A673 (cell line): Measurements from ENCODE around the gene PLAC8.

Source experiments
- EZH2 ChIP-seq: fragments of 200-600 bp; sonication (generic); IDR thresholded peaks from 2 replicates; pipeline ENCODE4 v1.6.1; 2017; ENCODE audit warnings: borderline replicate concordance, low read depth, mild to moderate bottlenecking, mixed read lengths, antibody characterized with exemption, low read length; ENCODE audit not compliant: poor library complexity, severe bottlenecking
- TF ChIP-seq, protein P1 (sequence below): fragments of 300-800, 200-600 bp; sonication (generic); conservative IDR thresholded peaks from 2 replicates; pipeline ENCODE4 v1.5.1; 2017; ENCODE audit warnings: low read depth, mild to moderate bottlenecking, antibody characterized with exemption, low read length, moderate library complexity, mixed read lengths

DNA sequence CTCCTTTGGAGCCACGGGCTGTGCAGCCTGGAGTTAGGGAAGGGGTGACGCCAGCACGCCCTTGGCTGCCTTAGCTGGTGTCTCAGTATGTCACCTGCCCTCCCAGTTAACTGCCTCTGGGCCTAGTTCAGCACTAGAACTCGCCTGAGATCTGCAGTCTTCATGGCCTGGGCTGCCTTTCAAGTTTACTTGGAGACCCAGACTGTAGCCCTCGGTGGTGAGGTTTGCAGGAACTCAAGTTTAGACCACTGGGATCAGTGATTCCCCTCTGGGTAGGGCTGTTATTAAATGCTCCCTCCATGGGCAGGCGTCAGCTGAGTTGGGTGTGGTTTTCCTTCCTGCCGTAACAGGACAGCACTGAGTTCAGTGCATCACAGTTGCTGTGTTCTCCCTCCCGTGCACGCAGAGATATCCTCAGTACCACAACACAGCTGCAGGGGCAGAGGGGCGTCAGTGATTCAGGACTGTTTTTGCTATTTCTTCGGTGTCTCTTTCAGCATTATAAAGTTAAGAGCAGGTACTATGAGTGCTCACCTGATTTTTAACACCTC lies 30.5 kb downstream of the PLAC8 start:
- TF ChIP-seq, protein P1, sequence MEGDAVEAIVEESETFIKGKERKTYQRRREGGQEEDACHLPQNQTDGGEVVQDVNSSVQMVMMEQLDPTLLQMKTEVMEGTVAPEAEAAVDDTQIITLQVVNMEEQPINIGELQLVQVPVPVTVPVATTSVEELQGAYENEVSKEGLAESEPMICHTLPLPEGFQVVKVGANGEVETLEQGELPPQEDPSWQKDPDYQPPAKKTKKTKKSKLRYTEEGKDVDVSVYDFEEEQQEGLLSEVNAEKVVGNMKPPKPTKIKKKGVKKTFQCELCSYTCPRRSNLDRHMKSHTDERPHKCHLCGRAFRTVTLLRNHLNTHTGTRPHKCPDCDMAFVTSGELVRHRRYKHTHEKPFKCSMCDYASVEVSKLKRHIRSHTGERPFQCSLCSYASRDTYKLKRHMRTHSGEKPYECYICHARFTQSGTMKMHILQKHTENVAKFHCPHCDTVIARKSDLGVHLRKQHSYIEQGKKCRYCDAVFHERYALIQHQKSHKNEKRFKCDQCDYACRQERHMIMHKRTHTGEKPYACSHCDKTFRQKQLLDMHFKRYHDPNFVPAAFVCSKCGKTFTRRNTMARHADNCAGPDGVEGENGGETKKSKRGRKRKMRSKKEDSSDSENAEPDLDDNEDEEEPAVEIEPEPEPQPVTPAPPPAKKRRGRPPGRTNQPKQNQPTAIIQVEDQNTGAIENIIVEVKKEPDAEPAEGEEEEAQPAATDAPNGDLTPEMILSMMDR = no peak
- TF ChIP-seq EZH2 = no peak
